D721Med (cell line): ENCODE results near the gene PRR23E.

Experiments used
- DNase-seq: peaks from one replicate; pipeline ENCODE4 v3.0.0; 2011; ENCODE audit warnings: low spot score; ENCODE audit not compliant: insufficient read length
- FAIRE-seq: peaks from 2 replicates; lab custom pipeline; 2011; peaks lifted over from hg19 to GRCh38; lab: Jason Lieb, UNC
- CTCF ChIP-seq: IDR thresholded peaks from 2 replicates; pipeline ENCODE4 v1.5.1; 2012; ENCODE audit warnings: mild to moderate bottlenecking, control low read depth; ENCODE audit not compliant: insufficient read depth; ENCODE audit errors: missing control alignments

Gene PRR23E

GRCh38 chr3:127157171-127157828, 35.6 kb upstream of the PRR23E start:
- FAIRE-seq (no peak), DNase-seq (no peak)
- TF ChIP-seq CTCF: no peak

GRCh38 chr3:127158614-127159229, 34.2 kb upstream of the PRR23E start:
- TF ChIP-seq CTCF: no peak
- DNase-seq: no peak
- FAIRE-seq: no peak

GRCh38 chr3:127159543-127159942, 33.4 kb upstream of the PRR23E start:
- FAIRE-seq: no peak
- DNase-seq: no peak
- no peak for TF ChIP-seq CTCF

GRCh38 chr3:127161236-127161635, 31.7 kb upstream of the PRR23E start:
- TF ChIP-seq CTCF: no peak
- FAIRE-seq (no peak), DNase-seq (no peak)

GRCh38 chr3:127161973-127162579, 30.9 kb upstream of the PRR23E start:
- FAIRE-seq: no peak
- no peak for TF ChIP-seq CTCF
- no peak for DNase-seq

- FAIRE-seq (no peak), DNase-seq (no peak)
- TF ChIP-seq CTCF: no peak
Measured at GRCh38 chr3:127162947-127163645, 29.8 kb upstream of the PRR23E start.

GRCh38 chr3:127164615-127165014, 28.3 kb upstream of the PRR23E start:
- no peak for DNase-seq
- FAIRE-seq: no peak
- TF ChIP-seq CTCF: no peak
